Esophagus muscularis mucosa (tissue), 4 donors: Measurements from ENCODE around the gene IKZF3. TPM values are rescaled to one million over a fixed set of nuclear protein-coding genes. Genes with fewer than 3 reads are reported as not detected.

Experiments used
- DNase-seq: peaks from one replicate; pipeline ENCODE4 v3.0.0-alpha.2; 2017; ENCODE audit errors: extremely low spot score
- H3K27ac ChIP-seq, 4 donors: fragments of 200-600 bp; sonication (generic); replicated peaks in 1 of 4; 1 replicate in 3 of 4; 2 replicates in 1 of 4; pipeline ENCODE4 v1.5.1; 2016 to 2019; ENCODE audit warnings: mild to moderate bottlenecking in 1 of 4
- H3K27me3 ChIP-seq, 4 donors: fragments of 200-600 bp; sonication (generic); one replicate each; pipeline versions ENCODE4 v1.5.1 to v1.6.0; 2016 to 2019
- H3K36me3 ChIP-seq, 4 donors: fragments of 200-600 bp; sonication (generic); one replicate each; pipeline ENCODE4 v1.5.1; 2016 to 2019
- H3K4me1 ChIP-seq, 4 donors: fragments of 200-600 bp; sonication (generic); one replicate each; pipeline ENCODE4 v1.5.1; 2016 to 2019
- H3K4me3 ChIP-seq, 4 donors: fragments of 200-600 bp; sonication (generic); 1 replicate in 2 of 4; 2 replicates in 2 of 4; pipeline ENCODE4 v1.5.1; 2016 to 2019; ENCODE audit warnings: mild to moderate bottlenecking in 4 of 4, moderate library complexity in 1 of 4
- H3K9me3 ChIP-seq, 4 donors: fragments of 200-600 bp; sonication (generic); 1 replicate in 3 of 4; 2 replicates in 1 of 4; pipeline ENCODE4 v1.5.1; 2016 to 2019
- CTCF ChIP-seq, 3 experiments: fragments of 200-600 bp in 2 of 3; fragments of 450-650 bp in 1 of 3; sonication (generic) in 2 of 3; IDR thresholded peaks; one replicate each; pipeline ENCODE4 v1.5.1; 2017 to 2019; ENCODE audit warnings: antibody characterized with exemption in 3 of 3, mild to moderate bottlenecking in 2 of 3, moderate library complexity in 1 of 3
- EP300 ChIP-seq: sonication (generic); formaldehyde crosslinking; IDR thresholded peaks from one replicate; pipeline ENCODE4 v1.6.1; 2017; ENCODE audit warnings: antibody characterized with exemption
- POLR2A ChIP-seq: fragments of 450-650 bp; IDR thresholded peaks from one replicate; pipeline ENCODE4 v1.6.1; 2017; ENCODE audit warnings: antibody characterized with exemption, moderate library complexity, mild to moderate bottlenecking, low read depth
- POLR2AphosphoS5 ChIP-seq, 2 donors: sonication (generic); formaldehyde crosslinking; IDR thresholded peaks; one replicate each; pipeline ENCODE4 v1.6.1; 2017; ENCODE audit warnings: antibody characterized with exemption in 2 of 2
- WGBS: methylation state at CpG from one replicate; pipeline ENCODE4 v1.1.5; 2018; 5-methylcytosine and 5-hydroxymethylcytosine counted together
- intact Hi-C: fragments of 100-400 bp; cut with DNase I; formaldehyde crosslinking; loops from one replicate; pipeline ENCODE4 v1.15.1; 2023
- total RNA-seq, 4 donors: library from RNA; depleted of rRNA; stranded (reverse); fragments of >200 nt; gene quantifications; one replicate each; pipeline versions ENCODE4 v1.1.0 to v1.2.1, GENCODE V29; 2016

The IKZF3 gene
- total RNA-seq, 4 donors from 2014 or later: 0.83 to 3.8 (median 1.3) TPM

- 59% methylated on average over 2 of the region's 2 CpGs for WGBS
Observed at GRCh38 chr17:39809221-39809620, 54.9 kb downstream of the IKZF3 start.

GRCh38 chr17:39808409-39808997, 55.6 kb downstream of the IKZF3 start:
- no peak overlapping the region for H3K4me3 ChIP-seq
- no peaks in the 10 kb centered on the region for H3K9me3 ChIP-seq
- no peak for DNase-seq
- no peak overlapping the region for H3K27ac ChIP-seq
- 59% methylated on average over 3 of the region's 3 CpGs for WGBS
- intact Hi-C loops: no loop called here
- TF ChIP-seq CTCF (IDR thresholded peaks at IDR 0.05) (no peak), POLR2AphosphoS5 (IDR thresholded peaks at IDR 0.05) (no peak), POLR2A (no peak), EP300 (no peak)
- H3K27me3 ChIP-seq: peaks cover 0 to 22% (median 0%) of the 10 kb centered on the region in 4 donors
- no peaks in the 10 kb centered on the region for H3K36me3 ChIP-seq
- H3K4me1 ChIP-seq: no peaks in the 10 kb centered on the region

More at GRCh38 chr17:39809221-39809620, 54.9 kb downstream of the IKZF3 start:
- peaks cover 0 to 19% (median 0%) of the 10 kb centered on the region in 4 donors for H3K27me3 ChIP-seq
- no peak for TF ChIP-seq POLR2AphosphoS5 (IDR thresholded peaks at IDR 0.05)
- H3K4me3 ChIP-seq: no peak overlapping the region
- H3K9me3 ChIP-seq: no peaks in the 10 kb centered on the region
- no peak overlapping the region for H3K27ac ChIP-seq
- no peak for DNase-seq
- H3K4me1 ChIP-seq: no peaks in the 10 kb centered on the region
- H3K36me3 ChIP-seq: no peaks in the 10 kb centered on the region
- intact Hi-C loops: no loop called here

- no peak overlapping the region for H3K4me3 ChIP-seq
- H3K27ac ChIP-seq: no peak overlapping the region
- TF ChIP-seq POLR2A (no peak), EP300 (no peak)
- H3K9me3 ChIP-seq: no peaks in the 10 kb centered on the region
- intact Hi-C loops: no loop called here
- H3K27me3 ChIP-seq: peaks cover 0 to 21% (median 0%) of the 10 kb centered on the region in 4 donors
- DNase-seq: no peak
- H3K36me3 ChIP-seq: no peaks in the 10 kb centered on the region
- WGBS: 60% methylated on average over 4 of the region's 4 CpGs
- H3K4me1 ChIP-seq: no peaks in the 10 kb centered on the region
Observed at GRCh38 chr17:39804839-39805238, 59.3 kb downstream of the IKZF3 start.

DNA sequence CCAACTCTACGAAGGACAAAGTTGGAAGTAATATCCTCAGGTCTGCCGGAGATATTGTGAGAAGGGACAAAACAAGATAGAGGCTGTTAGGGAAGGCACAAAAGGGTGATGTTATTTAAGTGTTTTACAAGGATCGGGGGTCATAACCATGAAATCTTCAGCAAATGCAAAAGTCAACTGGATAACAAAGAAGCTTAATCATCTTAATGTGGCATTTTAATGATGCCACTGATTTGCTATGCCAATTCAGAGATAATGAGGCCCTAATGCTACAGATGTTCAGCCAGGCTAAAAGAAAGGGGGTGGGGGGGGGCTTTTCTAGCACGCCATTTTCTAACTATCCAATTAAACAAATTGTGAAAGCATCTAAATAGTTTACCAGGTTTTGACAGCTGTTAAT, 63.1 kb downstream of the IKZF3 start:
- no peaks in the 10 kb centered on the region for H3K9me3 ChIP-seq
- H3K27ac ChIP-seq: no peak overlapping the region
- DNase-seq: no peak
- peaks cover 0 to 27% (median 0%) of the 10 kb centered on the region in 4 donors for H3K27me3 ChIP-seq
- TF ChIP-seq POLR2AphosphoS5 (IDR thresholded peaks at IDR 0.05): no peak
- no peak for TF ChIP-seq CTCF (IDR thresholded peaks at IDR 0.05)
- no peak for TF ChIP-seq EP300
- no peak for TF ChIP-seq POLR2A
- H3K4me3 ChIP-seq: no peak overlapping the region
- no peaks in the 10 kb centered on the region for H3K4me1 ChIP-seq
- intact Hi-C loops: no loop called here
- no peaks in the 10 kb centered on the region for H3K36me3 ChIP-seq
- 72% methylated on average over 4 of the region's 4 CpGs for WGBS

GRCh38 chr17:39800540-39800939, 63.6 kb downstream of the IKZF3 start:
- Histone ChIP-seq H3K27ac (no peak overlapping the region), H3K36me3 (no peaks in the 10 kb centered on the region), H3K9me3 (no peaks in the 10 kb centered on the region), H3K4me3 (no peak overlapping the region), H3K27me3 (peaks cover 0 to 27% (median 0%) of the 10 kb centered on the region in 4 donors), H3K4me1 (no peaks in the 10 kb centered on the region)
- DNase-seq: no peak
- TF ChIP-seq POLR2AphosphoS5 (IDR thresholded peaks at IDR 0.05) (no peak), EP300 (no peak), POLR2A (no peak), CTCF (IDR thresholded peaks at IDR 0.05) (no peak)
- intact Hi-C loops: no loop called here
- WGBS: 50% methylated on average over 1 of the region's 1 CpG

DNA sequence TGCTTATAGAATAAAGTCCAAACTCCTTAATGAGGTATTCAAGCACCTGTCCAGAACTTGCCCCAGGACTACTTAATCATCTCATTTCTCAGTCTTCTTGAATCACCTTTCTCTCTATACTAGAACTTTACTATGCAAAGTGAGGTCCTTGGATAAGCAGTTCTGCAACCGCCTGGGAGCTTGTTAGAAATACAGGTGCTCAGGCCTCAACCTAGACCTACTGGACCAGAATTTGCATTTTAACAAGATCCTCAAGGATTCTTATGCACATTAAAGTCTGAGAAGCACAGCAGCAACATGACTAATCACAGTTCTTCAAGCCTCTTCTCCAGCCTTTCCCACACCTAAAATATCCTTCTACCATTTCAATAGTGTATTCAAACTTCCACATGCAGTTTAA, 64.7 kb downstream of the IKZF3 start:
- intact Hi-C loops: no loop called here
- no peaks in the 10 kb centered on the region for H3K9me3 ChIP-seq
- 73% methylated on average over 1 of the region's 1 CpG for WGBS

More for the DNA sequence above, 64.7 kb downstream of the IKZF3 start:
- Histone ChIP-seq H3K27ac (no peak overlapping the region), H3K4me1 (no peaks in the 10 kb centered on the region), H3K36me3 (no peaks in the 10 kb centered on the region), H3K4me3 (no peak overlapping the region), H3K27me3 (peaks cover 0 to 27% (median 0%) of the 10 kb centered on the region in 4 donors)
- no peak for TF ChIP-seq POLR2AphosphoS5 (IDR thresholded peaks at IDR 0.05)
- no peak for TF ChIP-seq POLR2A
- no peak for TF ChIP-seq CTCF (IDR thresholded peaks at IDR 0.05)
- TF ChIP-seq EP300: no peak
- DNase-seq: no peak
